GM10266 (cell line): Measurements from ENCODE around the gene PDE7B.

Experiments
- DNase-seq: peaks from one replicate; pipeline ENCODE4 v3.0.0; 2012; ENCODE audit errors: extremely low spot score
- CTCF ChIP-seq: IDR thresholded peaks from 2 replicates; pipeline ENCODE4 v1.5.1; 2012; ENCODE audit warnings: mild to moderate bottlenecking, low read depth; ENCODE audit not compliant: control insufficient read depth, insufficient read depth; ENCODE audit errors: missing control alignments

PDE7B gene

DNA sequence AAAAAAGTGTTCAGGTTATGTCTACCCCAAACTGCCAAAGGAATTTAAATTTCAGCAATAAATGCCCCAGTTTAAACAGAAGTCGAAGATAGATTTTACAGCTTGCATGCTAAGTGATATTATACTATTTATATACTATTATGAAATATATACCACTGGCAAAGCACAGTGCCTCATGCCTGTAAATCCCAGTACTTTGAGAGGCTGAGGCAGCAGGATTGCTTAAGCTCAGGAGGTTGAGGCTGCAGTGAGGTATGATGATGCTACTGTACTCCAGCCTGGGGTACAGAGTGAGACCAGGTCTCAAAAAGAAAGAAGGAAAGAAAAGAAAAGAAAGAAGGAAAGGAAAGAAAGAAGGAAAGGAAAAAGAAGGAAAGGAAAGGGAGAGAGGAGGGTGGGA is 296.6 kb downstream of the PDE7B start:
- no peak for DNase-seq
- no peak for TF ChIP-seq CTCF

DNA sequence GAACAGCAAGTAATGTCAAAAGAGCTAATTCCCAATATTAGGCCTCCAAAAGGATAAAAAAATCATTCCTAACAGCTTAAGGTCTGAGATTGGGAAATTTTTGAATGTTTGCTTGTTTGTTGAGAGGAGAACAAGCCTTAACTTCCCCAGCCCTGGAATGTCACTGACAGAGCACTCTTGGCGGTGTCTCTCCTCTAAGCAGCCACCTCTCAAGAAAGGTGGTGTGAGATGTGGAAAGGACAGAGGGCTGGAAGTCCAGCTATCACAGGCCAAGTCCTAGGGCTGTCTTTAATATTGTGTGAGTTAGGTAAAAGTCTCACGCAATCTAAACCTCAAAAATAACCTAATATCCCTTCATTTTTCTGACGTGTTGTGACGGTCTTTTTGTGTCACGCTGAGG is 297.0 kb downstream of the PDE7B start:
- DNase-seq: no peak
- TF ChIP-seq CTCF: no peak

GRCh38 chr6:136149311-136149710 is 297.8 kb downstream of the PDE7B start:
- no peak for DNase-seq
- TF ChIP-seq CTCF: no peak

DNA sequence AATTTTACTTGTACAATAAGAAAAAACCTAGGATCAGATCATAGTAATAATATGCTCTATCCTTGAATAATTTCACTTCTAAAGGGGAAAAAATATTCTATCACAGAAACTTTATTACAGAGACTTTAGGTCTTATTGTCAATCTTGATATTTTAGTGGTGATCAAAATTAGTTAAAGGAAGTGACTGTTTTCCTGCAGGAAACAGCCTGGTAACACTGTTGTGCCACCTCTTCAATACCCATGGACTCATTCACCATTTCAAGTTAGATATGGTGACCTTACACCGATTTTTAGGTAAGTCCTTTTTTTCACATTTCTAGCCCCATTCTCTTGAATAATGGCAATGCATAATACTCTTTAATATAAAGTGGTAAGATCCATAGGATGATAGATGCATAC is 299.5 kb downstream of the PDE7B start:
- DNase-seq: no peak

GRCh38 chr6:136153707-136154375 is 302.3 kb downstream of the PDE7B start:
- TF ChIP-seq CTCF: no peak
- no peak for DNase-seq

More for the DNA sequence above, 299.5 kb downstream of the PDE7B start:
- TF ChIP-seq CTCF: no peak

DNA sequence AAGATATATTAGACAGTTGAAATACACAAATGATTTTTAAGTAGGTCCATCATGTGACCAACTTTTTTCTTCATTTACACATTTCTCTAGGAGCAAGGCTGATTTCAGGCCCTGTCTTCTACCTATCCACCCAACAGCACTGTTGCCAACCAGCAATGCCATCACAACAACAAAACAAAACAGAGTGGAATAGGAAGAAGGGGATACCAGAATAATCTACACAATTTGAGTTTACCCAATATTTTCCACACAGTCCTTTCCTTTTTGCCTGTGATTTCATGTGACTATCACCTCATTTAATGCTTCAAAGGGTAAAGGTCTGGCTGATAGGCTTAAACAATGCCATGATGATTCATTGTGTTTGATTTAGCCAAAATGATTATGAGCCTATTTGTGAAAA is 303.7 kb downstream of the PDE7B start:
- DNase-seq: no peak
- TF ChIP-seq CTCF: no peak

- TF ChIP-seq CTCF: no peak
- no peak for DNase-seq
Observed at GRCh38 chr6:136157743-136158142, 306.2 kb downstream of the PDE7B start.
